HEK293 (cell line): Measurements from ENCODE around the gene MRPL4.

ENCODE experiments used
- SP2 ChIP-seq: fragments of 450-650 bp; formaldehyde crosslinking; IDR thresholded peaks from 2 replicates; pipeline ENCODE4 v1.5.1; 2016; ENCODE audit warnings: missing biosample characterization, missing genetic modification characterization
- ZBTB20 ChIP-seq: fragments of 450-650 bp; formaldehyde crosslinking; IDR thresholded peaks from 2 replicates; pipeline ENCODE4 v1.5.1; 2016; ENCODE audit warnings: missing biosample characterization, missing genetic modification characterization
- ZFP37 ChIP-seq: fragments of 450-650 bp; formaldehyde crosslinking; IDR thresholded peaks from 2 replicates; pipeline ENCODE4 v1.5.1; 2016; ENCODE audit warnings: missing biosample characterization, missing genetic modification characterization
- TF ChIP-seq, protein P1 (sequence below): fragments of 450-650 bp; formaldehyde crosslinking; IDR thresholded peaks from 2 replicates; pipeline ENCODE4 v1.5.1; 2016; ENCODE audit warnings: missing biosample characterization, missing genetic modification characterization
- TF ChIP-seq, protein P2 (sequence below): fragments of 450-650 bp; formaldehyde crosslinking; IDR thresholded peaks from 2 replicates; pipeline ENCODE4 v1.5.1; 2016; ENCODE audit warnings: missing biosample characterization, missing genetic modification characterization
- TF ChIP-seq, protein P3 (sequence below): fragments of 450-650 bp; formaldehyde crosslinking; IDR thresholded peaks from 2 replicates; pipeline ENCODE4 v1.5.1; 2016; ENCODE audit warnings: missing biosample characterization, missing genetic modification characterization, low read depth
- TF ChIP-seq, protein P4 (sequence below): fragments of 450-650 bp; formaldehyde crosslinking; IDR thresholded peaks from 2 replicates; pipeline ENCODE4 v1.5.1; 2016; ENCODE audit warnings: missing biosample characterization, missing genetic modification characterization

DNA sequence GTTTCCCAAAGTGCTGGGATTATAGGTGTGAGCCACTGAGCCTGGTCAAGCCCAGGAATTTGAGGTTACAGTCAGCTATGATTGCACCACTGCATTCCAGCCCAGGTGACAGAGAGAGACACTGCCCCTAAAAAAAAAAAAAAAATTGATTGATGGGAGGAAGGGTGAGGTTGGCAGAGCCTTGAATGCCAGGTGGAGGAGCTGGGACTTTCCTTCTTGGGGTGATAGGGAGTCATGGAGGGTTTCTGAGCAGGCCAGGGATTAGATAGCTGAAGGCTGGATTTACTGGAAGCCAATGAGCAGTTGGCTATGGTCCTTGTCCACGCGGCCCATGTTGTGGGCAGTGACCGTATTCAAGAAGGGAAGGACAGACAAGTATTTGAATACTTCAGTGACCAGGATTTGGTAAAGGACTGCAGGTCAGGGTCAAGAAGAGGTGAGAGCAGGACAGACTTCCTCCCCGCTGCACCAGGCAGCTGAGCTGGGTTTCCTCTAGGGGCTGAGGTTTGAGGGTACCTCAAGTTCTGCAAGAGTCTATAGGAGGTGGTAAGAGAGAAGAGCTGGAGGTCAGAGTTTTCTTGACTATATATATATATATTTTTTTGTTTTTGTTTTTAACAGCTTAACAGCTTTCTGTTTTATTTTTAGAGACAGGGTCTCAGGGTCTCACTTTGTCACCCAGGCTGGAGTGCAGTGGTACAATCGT is 27.9 kb downstream of the MRPL4 start:
- TF ChIP-seq, protein P1, sequence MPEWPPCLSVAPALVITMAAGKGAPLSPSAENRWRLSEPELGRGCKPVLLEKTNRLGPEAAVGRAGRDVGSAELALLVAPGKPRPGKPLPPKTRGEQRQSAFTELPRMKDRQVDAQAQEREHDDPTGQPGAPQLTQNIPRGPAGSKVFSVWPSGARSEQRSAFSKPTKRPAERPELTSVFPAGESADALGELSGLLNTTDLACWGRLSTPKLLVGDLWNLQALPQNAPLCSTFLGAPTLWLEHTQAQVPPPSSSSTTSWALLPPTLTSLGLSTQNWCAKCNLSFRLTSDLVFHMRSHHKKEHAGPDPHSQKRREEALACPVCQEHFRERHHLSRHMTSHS (tag by site-specific recombination), result no peak
- TF ChIP-seq, protein P2, sequence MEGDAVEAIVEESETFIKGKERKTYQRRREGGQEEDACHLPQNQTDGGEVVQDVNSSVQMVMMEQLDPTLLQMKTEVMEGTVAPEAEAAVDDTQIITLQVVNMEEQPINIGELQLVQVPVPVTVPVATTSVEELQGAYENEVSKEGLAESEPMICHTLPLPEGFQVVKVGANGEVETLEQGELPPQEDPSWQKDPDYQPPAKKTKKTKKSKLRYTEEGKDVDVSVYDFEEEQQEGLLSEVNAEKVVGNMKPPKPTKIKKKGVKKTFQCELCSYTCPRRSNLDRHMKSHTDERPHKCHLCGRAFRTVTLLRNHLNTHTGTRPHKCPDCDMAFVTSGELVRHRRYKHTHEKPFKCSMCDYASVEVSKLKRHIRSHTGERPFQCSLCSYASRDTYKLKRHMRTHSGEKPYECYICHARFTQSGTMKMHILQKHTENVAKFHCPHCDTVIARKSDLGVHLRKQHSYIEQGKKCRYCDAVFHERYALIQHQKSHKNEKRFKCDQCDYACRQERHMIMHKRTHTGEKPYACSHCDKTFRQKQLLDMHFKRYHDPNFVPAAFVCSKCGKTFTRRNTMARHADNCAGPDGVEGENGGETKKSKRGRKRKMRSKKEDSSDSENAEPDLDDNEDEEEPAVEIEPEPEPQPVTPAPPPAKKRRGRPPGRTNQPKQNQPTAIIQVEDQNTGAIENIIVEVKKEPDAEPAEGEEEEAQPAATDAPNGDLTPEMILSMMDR (tag by site-specific recombination), result no peak
- TF ChIP-seq ZFP37 (tag by site-specific recombination) (no peak), SP2 (tag by site-specific recombination) (no peak), ZBTB20 (no peak)
- TF ChIP-seq, protein P3, sequence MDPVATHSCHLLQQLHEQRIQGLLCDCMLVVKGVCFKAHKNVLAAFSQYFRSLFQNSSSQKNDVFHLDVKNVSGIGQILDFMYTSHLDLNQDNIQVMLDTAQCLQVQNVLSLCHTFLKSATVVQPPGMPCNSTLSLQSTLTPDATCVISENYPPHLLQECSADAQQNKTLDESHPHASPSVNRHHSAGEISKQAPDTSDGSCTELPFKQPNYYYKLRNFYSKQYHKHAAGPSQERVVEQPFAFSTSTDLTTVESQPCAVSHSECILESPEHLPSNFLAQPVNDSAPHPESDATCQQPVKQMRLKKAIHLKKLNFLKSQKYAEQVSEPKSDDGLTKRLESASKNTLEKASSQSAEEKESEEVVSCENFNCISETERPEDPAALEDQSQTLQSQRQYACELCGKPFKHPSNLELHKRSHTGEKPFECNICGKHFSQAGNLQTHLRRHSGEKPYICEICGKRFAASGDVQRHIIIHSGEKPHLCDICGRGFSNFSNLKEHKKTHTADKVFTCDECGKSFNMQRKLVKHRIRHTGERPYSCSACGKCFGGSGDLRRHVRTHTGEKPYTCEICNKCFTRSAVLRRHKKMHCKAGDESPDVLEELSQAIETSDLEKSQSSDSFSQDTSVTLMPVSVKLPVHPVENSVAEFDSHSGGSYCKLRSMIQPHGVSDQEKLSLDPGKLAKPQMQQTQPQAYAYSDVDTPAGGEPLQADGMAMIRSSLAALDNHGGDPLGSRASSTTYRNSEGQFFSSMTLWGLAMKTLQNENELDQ, result no peak
- TF ChIP-seq, protein P4, sequence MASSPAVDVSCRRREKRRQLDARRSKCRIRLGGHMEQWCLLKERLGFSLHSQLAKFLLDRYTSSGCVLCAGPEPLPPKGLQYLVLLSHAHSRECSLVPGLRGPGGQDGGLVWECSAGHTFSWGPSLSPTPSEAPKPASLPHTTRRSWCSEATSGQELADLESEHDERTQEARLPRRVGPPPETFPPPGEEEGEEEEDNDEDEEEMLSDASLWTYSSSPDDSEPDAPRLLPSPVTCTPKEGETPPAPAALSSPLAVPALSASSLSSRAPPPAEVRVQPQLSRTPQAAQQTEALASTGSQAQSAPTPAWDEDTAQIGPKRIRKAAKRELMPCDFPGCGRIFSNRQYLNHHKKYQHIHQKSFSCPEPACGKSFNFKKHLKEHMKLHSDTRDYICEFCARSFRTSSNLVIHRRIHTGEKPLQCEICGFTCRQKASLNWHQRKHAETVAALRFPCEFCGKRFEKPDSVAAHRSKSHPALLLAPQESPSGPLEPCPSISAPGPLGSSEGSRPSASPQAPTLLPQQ (tag by site-specific recombination), result no peak
